ENCODE measurements around the gene TSHZ2.
"Not testable (repeated sequence)": the region's sequence is repeated elsewhere in the genome, so short reads cannot be mapped to it uniquely, and the experiment has no call there.

The TSHZ2 gene

GRCh38 chr20:53083411-53083810, 111.3 kb downstream of the TSHZ2 start:
- DNase-seq (ENCODE audit: low spot score): no peak

GRCh38 chr20:53084408-53084997, 112.3 kb downstream of the TSHZ2 start:
- DNase-seq (ENCODE audit: low spot score): no peak

GRCh38 chr20:53085720-53086119, 113.6 kb downstream of the TSHZ2 start:
- no peak for DNase-seq (ENCODE audit: low spot score)

- DNase-seq (ENCODE audit: low spot score): peak; percentile 40
Observed at GRCh38 chr20:53087037-53087777, 115.0 kb downstream of the TSHZ2 start.

GRCh38 chr20:53088786-53089185, 116.6 kb downstream of the TSHZ2 start:
- no peak for DNase-seq (ENCODE audit: low spot score)

- DNase-seq (ENCODE audit: low spot score): not testable (repeated sequence)
Observed at GRCh38 chr20:53089851-53090250, 117.7 kb downstream of the TSHZ2 start.

GRCh38 chr20:53091789-53092188, 119.6 kb downstream of the TSHZ2 start:
- DNase-seq (ENCODE audit: low spot score): no peak

GRCh38 chr20:53092772-53093300, 120.7 kb downstream of the TSHZ2 start:
- DNase-seq (ENCODE audit: low spot score): no peak

GRCh38 chr20:53097371-53097770, 125.2 kb downstream of the TSHZ2 start:
- DNase-seq (ENCODE audit: low spot score): no peak

GRCh38 chr20:53097791-53098190, 125.6 kb downstream of the TSHZ2 start:
- no peak for DNase-seq (ENCODE audit: low spot score)

GRCh38 chr20:53098621-53099020, 126.5 kb downstream of the TSHZ2 start:
- no peak for DNase-seq (ENCODE audit: low spot score)

- no peak for DNase-seq (ENCODE audit: low spot score)
Observed at GRCh38 chr20:53099856-53100255, 127.7 kb downstream of the TSHZ2 start.

- DNase-seq (ENCODE audit: low spot score): peak; percentile 31
Observed at GRCh38 chr20:53100476-53100911, 128.3 kb downstream of the TSHZ2 start.

- DNase-seq (ENCODE audit: low spot score): no peak
Observed at GRCh38 chr20:53101992-53102760, 130.0 kb downstream of the TSHZ2 start.

- DNase-seq (ENCODE audit: low spot score): no peak
Observed at GRCh38 chr20:53103124-53103523, 131.0 kb downstream of the TSHZ2 start.

GRCh38 chr20:53104884-53105283, 132.7 kb downstream of the TSHZ2 start:
- DNase-seq (ENCODE audit: low spot score): peak; percentile 67

- no peak for DNase-seq (ENCODE audit: low spot score)
Observed at GRCh38 chr20:53116733-53117132, 144.6 kb downstream of the TSHZ2 start.

- DNase-seq (ENCODE audit: low spot score): no peak
Observed at GRCh38 chr20:53122853-53123252, 150.7 kb downstream of the TSHZ2 start.

GRCh38 chr20:53124075-53124551, 152.0 kb downstream of the TSHZ2 start:
- DNase-seq (ENCODE audit: low spot score): peak; percentile 55

- no peak for DNase-seq (ENCODE audit: low spot score)
Observed at GRCh38 chr20:53124803-53125202, 152.6 kb downstream of the TSHZ2 start.

- DNase-seq (ENCODE audit: low spot score): no peak
Observed at GRCh38 chr20:53126185-53126584, 154.0 kb downstream of the TSHZ2 start.

GRCh38 chr20:53127027-53127426, 154.9 kb downstream of the TSHZ2 start:
- no peak for DNase-seq (ENCODE audit: low spot score)

- no peak for DNase-seq (ENCODE audit: low spot score)
Observed at GRCh38 chr20:53128004-53128403, 155.8 kb downstream of the TSHZ2 start.

Measured in GM03348 (cell line).